HCT116 (cell line): ENCODE measurements around the gene SLC6A8. TPM values are rescaled to one million over a fixed set of nuclear protein-coding genes. Genes with fewer than 3 reads are reported as not detected.

Experiments
- ATAC-seq: fragments of 200-7000 bp; cut with Tn5 transposase; 2 replicates; pipeline ENCODE4 v1.9.1; 2020; ENCODE audit warnings: mild to moderate bottlenecking, moderate library complexity
- BruUV-seq: library from RNA; stranded (reverse); fragments of 400-500 nt; replicated peaks from 2 replicates; lab custom pipeline; 2021; lab: Mats Ljungman, UMichigan
- CTCF ChIA-PET: fragments of 300-600 bp; sonication (Branson Sonifier 250); formaldehyde crosslinking; loops from one replicate; lab custom pipeline; 2021; ENCODE audit warnings: antibody characterized with exemption; lab: Charles Lee
- POLR2A ChIA-PET: fragments of 300-600, 350-600 bp; sonication (Branson Sonifier 250); formaldehyde crosslinking; loops from one replicate; lab custom pipeline; 2021; ENCODE audit warnings: antibody characterized with exemption; lab: Charles Lee
- RAD21 ChIA-PET, 2 experiments: fragments of 300-600 bp; sonication (Branson Sonifier 250); formaldehyde crosslinking; loops; one replicate each; lab custom pipeline; 2023; ENCODE audit warnings: low total read pairs in 2 of 2; ENCODE audit not compliant: uncharacterized antibody in 2 of 2, unreplicated experiment in 2 of 2, low non-redundant PET in 1 of 2; lab: Charles Lee
- DNase-seq: peaks from one replicate; pipeline ENCODE4 v3.0.0-alpha.2; 2010; ENCODE audit warnings: low read depth, low spot score
- H2AFZ ChIP-seq: fragments of 200-600 bp; shearing (Covaris generic), sonication (generic); 2 replicates; pipeline ENCODE4 v1.6.1; 2017; ENCODE audit warnings: low read depth, mixed run types, mixed read lengths, antibody characterized with exemption, low read length; ENCODE audit not compliant: poor library complexity, severe bottlenecking
- H3K27ac ChIP-seq: 2 replicates; pipeline ENCODE4 v1.5.1; 2012; ENCODE audit warnings: low read depth, low read length
- H3K27me3 ChIP-seq: fragments of 200-600 bp; sonication (generic); 2 replicates; pipeline ENCODE4 v1.6.1; 2016; ENCODE audit warnings: mixed run types, low read length, mixed read lengths; ENCODE audit not compliant: insufficient read depth
- H3K36me3 ChIP-seq, 2 experiments: fragments of 200-500 bp in 1 of 2; fragments of 200-600 bp in 1 of 2; sonication (Bioruptor generic) in 1 of 2; sonication (generic) in 1 of 2; 2 replicates each; pipeline versions ENCODE4 v1.5.1 to v1.6.1; 2014 to 2016; ENCODE audit warnings: low read length in 2 of 2, inconsistent platforms in 1 of 2, mixed read lengths in 1 of 2, mixed run types in 1 of 2; ENCODE audit not compliant: insufficient read depth in 2 of 2, control insufficient read depth in 1 of 2
- H3K4me1 ChIP-seq, 2 experiments: fragments of 200-600 bp in 1 of 2; sonication (generic) in 1 of 2; 2 replicates each; pipeline versions ENCODE4 v1.5.1 to v1.6.1; 2012 to 2017; ENCODE audit warnings: low read length in 2 of 2, inconsistent platforms in 1 of 2, mild to moderate bottlenecking in 1 of 2, mixed read lengths in 1 of 2, mixed run types in 1 of 2, moderate library complexity in 1 of 2; ENCODE audit not compliant: insufficient read depth in 2 of 2, control insufficient read depth in 1 of 2
- H3K4me2 ChIP-seq: fragments of 200-600 bp; sonication (generic); 2 replicates; pipeline ENCODE4 v1.6.1; 2017; ENCODE audit warnings: mixed run types, low read length, mixed read lengths
- H3K4me3 ChIP-seq, 2 experiments: fragments of 200-600 bp in 1 of 2; sonication (generic) in 1 of 2; replicated peaks in 1 of 2; 2 replicates each; pipeline ENCODE4 v1.5.1; 2011 to 2016; ENCODE audit warnings: low read length in 2 of 2, control low read depth in 1 of 2, low read depth in 1 of 2, mild to moderate bottlenecking in 1 of 2, mixed read lengths in 1 of 2, mixed run types in 1 of 2
- H3K79me2 ChIP-seq: fragments of 200-600 bp; sonication (generic); 2 replicates; pipeline ENCODE4 v1.6.1; 2017; ENCODE audit warnings: mild to moderate bottlenecking, mixed run types, low read length, moderate library complexity, mixed read lengths; ENCODE audit not compliant: insufficient read depth
- H3K9ac ChIP-seq: fragments of 200-600 bp; sonication (generic); 2 replicates; pipeline ENCODE4 v1.6.1; 2016; ENCODE audit warnings: low read length, mixed read lengths
- H3K9me2 ChIP-seq: fragments of 200-600 bp; sonication (generic), shearing (Covaris generic); 2 replicates; pipeline ENCODE4 v1.6.1; 2017; ENCODE audit warnings: mixed run types, mild to moderate bottlenecking, moderate library complexity; ENCODE audit not compliant: insufficient read depth
- H3K9me3 ChIP-seq, 2 experiments: fragments of 200-500 bp in 1 of 2; fragments of 200-600 bp in 1 of 2; sonication (Bioruptor generic) in 1 of 2; sonication (generic) in 1 of 2; 2 replicates each; pipeline ENCODE4 v1.6.1; 2014 to 2017; ENCODE audit warnings: low read length in 2 of 2, mixed read lengths in 2 of 2, inconsistent platforms in 1 of 2, low read depth in 1 of 2, mild to moderate bottlenecking in 1 of 2, mixed run types in 1 of 2, moderate library complexity in 1 of 2; ENCODE audit not compliant: control insufficient read depth in 1 of 2, insufficient read depth in 1 of 2
- H4K20me1 ChIP-seq: fragments of 200-600 bp; sonication (generic), shearing (Covaris generic); 2 replicates; pipeline ENCODE4 v1.6.1; 2017; ENCODE audit warnings: mixed run types, mild to moderate bottlenecking, moderate library complexity; ENCODE audit not compliant: insufficient read depth
- EZH2 ChIP-seq: fragments of 200-600 bp; sonication (generic); IDR thresholded peaks from 2 replicates; pipeline ENCODE4 v1.6.1; 2017; ENCODE audit warnings: antibody characterized with exemption, mixed run types
- FOSL1 ChIP-seq: IDR thresholded peaks from 2 replicates; pipeline ENCODE4 v1.6.1; 2012; ENCODE audit warnings: low read depth
- POLR2A ChIP-seq: IDR thresholded peaks from 2 replicates; pipeline ENCODE4 v1.7.0; 2011; ENCODE audit warnings: borderline replicate concordance; ENCODE audit not compliant: insufficient read depth, insufficient read length; ENCODE audit errors: extremely low read depth
- SRF ChIP-seq: IDR thresholded peaks from 2 replicates; pipeline ENCODE4 v1.6.1; 2012; ENCODE audit warnings: low read depth
- YY1 ChIP-seq: IDR thresholded peaks from 2 replicates; pipeline ENCODE4 v1.6.1; 2011; ENCODE audit warnings: low read length, low read depth, moderate library complexity, mild to moderate bottlenecking; ENCODE audit not compliant: insufficient replicate concordance; ENCODE audit errors: extremely low read depth
- intact Hi-C: fragments of 100-400 bp; cut with micrococcal nuclease; formaldehyde crosslinking; loops from 2 replicates; pipeline ENCODE4 v1.10.0; 2022
- total RNA-seq: library from RNA; stranded (reverse); gene quantifications from one replicate; pipeline ENCODE4 v1.2.1, GENCODE V29; 2021; ENCODE audit not compliant: unreplicated experiment
- TF ChIP-seq, protein P1 (sequence below), 3 experiments: fragments of 200-600 bp in 1 of 3; sonication (generic) in 1 of 3; IDR thresholded peaks in 2 of 3; conservative IDR thresholded peaks in 1 of 3; 2 replicates each; pipeline ENCODE4 v1.5.1; 2012 to 2017; ENCODE audit warnings: low read depth in 2 of 3, low read length in 2 of 3, antibody characterized with exemption in 1 of 3, borderline replicate concordance in 1 of 3, control low read depth in 1 of 3, mild to moderate bottlenecking in 1 of 3, mixed read lengths in 1 of 3, mixed run types in 1 of 3, moderate library complexity in 1 of 3; ENCODE audit not compliant: insufficient read depth in 1 of 3

The SLC6A8 gene
- total RNA-seq, 1 experiment from 2014 or later, result 101 TPM

DNA sequence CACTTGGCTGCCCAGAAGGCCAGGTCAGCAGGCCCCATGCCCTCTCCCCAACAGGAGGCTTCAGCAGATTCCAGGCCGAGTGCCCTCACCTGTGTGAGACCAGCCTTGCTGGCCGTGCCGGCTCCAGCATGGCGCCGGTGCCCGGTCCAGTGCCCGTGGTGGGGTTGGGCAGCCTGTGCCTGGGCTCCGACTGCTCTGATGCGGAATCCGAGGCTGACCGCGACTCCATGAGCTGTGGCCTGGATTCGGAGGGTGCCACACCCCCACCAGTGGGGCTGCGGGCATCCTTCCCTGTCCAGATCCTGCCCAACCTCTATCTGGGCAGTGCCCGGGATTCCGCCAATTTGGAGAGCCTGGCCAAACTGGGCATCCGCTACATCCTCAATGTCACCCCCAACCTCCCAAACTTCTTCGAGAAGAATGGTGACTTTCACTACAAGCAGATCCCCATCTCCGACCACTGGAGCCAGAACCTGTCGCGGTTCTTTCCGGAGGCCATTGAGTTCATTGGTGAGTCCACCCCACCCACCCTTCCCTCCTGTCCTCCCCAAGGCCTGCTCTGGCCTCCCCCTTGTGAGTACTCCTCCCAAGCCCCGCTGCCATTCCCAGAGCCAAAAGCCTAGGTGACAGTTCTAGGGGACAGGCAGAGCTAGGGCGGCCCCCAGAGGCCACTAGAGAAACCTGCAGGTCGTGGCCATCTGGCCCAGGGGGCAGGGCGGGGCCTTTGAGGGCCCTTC is 38.4 kb upstream of the SLC6A8 start:
- no peak for DNase-seq
- ChIA-PET POLR2A (no interaction called here), CTCF (interaction anchor here (0.6 to 2.3 kb wide), 6 partner anchors 9 to 110 kb away, joined by 3 to 12 read pairs (median 4); no protein-coding TSS in a partner anchor), RAD21 (no interaction called here)
- TF ChIP-seq SRF (no peak), POLR2A (no peak), EZH2 (no peak), FOSL1 (no peak), YY1 (no peak)
- TF ChIP-seq, protein P1, sequence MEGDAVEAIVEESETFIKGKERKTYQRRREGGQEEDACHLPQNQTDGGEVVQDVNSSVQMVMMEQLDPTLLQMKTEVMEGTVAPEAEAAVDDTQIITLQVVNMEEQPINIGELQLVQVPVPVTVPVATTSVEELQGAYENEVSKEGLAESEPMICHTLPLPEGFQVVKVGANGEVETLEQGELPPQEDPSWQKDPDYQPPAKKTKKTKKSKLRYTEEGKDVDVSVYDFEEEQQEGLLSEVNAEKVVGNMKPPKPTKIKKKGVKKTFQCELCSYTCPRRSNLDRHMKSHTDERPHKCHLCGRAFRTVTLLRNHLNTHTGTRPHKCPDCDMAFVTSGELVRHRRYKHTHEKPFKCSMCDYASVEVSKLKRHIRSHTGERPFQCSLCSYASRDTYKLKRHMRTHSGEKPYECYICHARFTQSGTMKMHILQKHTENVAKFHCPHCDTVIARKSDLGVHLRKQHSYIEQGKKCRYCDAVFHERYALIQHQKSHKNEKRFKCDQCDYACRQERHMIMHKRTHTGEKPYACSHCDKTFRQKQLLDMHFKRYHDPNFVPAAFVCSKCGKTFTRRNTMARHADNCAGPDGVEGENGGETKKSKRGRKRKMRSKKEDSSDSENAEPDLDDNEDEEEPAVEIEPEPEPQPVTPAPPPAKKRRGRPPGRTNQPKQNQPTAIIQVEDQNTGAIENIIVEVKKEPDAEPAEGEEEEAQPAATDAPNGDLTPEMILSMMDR (IDR thresholded peaks at IDR 0.05 in 2 of 3, conservative IDR thresholded peaks at IDR 0.05 in 1 of 3; ENCODE audit: borderline replicate concordance in 1 of 3, insufficient read depth in 1 of 3, low read depth in 2 of 3, low read length in 2 of 3), result peak in 2 of 3 experiments; percentile 44 to 46; a peak in 4 of 6 replicates
- H3K27me3 ChIP-seq, result no peaks in the 10 kb centered on the region
- H3K4me1 ChIP-seq, result peaks cover 0 to 14% of the 10 kb centered on the region in 2 experiments; a peak in 2 of 4 replicates
- H3K36me3 ChIP-seq, result no peaks in the 10 kb centered on the region
- ATAC-seq, result peak; percentile 68
- no peaks in the 10 kb centered on the region for H4K20me1 ChIP-seq
- H2AFZ ChIP-seq, result no peak overlapping the region
- no peaks in the 10 kb centered on the region for H3K9me2 ChIP-seq
- no peak overlapping the region for H3K4me2 ChIP-seq
- no peaks in the 10 kb centered on the region for H3K9me3 ChIP-seq
- H3K27ac ChIP-seq, result no peak overlapping the region
- no peak overlapping the region for H3K4me3 ChIP-seq
- no TSS peak for BruUV-seq
- no peaks in the 10 kb centered on the region for H3K79me2 ChIP-seq
- intact Hi-C loops, result loop anchor here (1.0 kb wide), 2 partner anchors 95 to 110 kb away; no protein-coding TSS in a partner anchor
- no peak overlapping the region for H3K9ac ChIP-seq
